Activated B cell treated with CpG ODN at 0.5 μM for 24 hours (primary cell): ENCODE results near the gene TNNI2. TPM values are rescaled to one million over a fixed set of nuclear protein-coding genes. Genes with fewer than 3 reads are reported as not detected.

Source experiments
- ATAC-seq: fragments of 200-7000 bp; cut with Tn5 transposase; one replicate; pipeline ENCODE4 v1.10.0; 2021; ENCODE audit warnings: low read depth, mild to moderate bottlenecking, moderate library complexity
- CTCF ChIA-PET: fragments of 350-600 bp; sonication (Branson Sonifier 250); formaldehyde crosslinking; loops from one replicate; lab custom pipeline; 2021; ENCODE audit warnings: antibody characterized with exemption; lab: Charles Lee
- POLR2A ChIA-PET: fragments of 350-600 bp; sonication (Branson Sonifier 250); formaldehyde crosslinking; loops from one replicate; lab custom pipeline; 2021; ENCODE audit warnings: antibody characterized with exemption; lab: Charles Lee
- DNase-seq: peaks from one replicate; pipeline ENCODE4 v3.0.0; 2022
- H3K27ac Mint-ChIP-seq: one replicate; pipeline ENCODE4 v1.8.0; 2020; ENCODE audit warnings: mixed read lengths
- H3K27me3 Mint-ChIP-seq: one replicate; pipeline ENCODE4 v1.8.0; 2021; ENCODE audit warnings: mixed read lengths
- H3K36me3 Mint-ChIP-seq: one replicate; pipeline ENCODE4 v1.8.0; 2021; ENCODE audit warnings: low read depth, mixed read lengths
- H3K4me1 Mint-ChIP-seq: one replicate; pipeline ENCODE4 v1.8.0; 2021; ENCODE audit warnings: mixed read lengths
- H3K4me3 Mint-ChIP-seq: one replicate; pipeline ENCODE4 v1.8.0; 2020; ENCODE audit warnings: mild to moderate bottlenecking, mixed read lengths
- H3K9me3 Mint-ChIP-seq: one replicate; pipeline ENCODE4 v1.8.0; 2020; ENCODE audit warnings: mixed read lengths
- CTCF ChIP-seq: fragments of 200-600 bp; IDR thresholded peaks from one replicate; pipeline ENCODE4 v1.8.0; 2022; ENCODE audit warnings: antibody characterized with exemption, mild to moderate bottlenecking
- intact Hi-C: fragments of 100-400 bp; cut with micrococcal nuclease; formaldehyde crosslinking; loops from one replicate; pipeline ENCODE4 v1.15.1; 2024
- total RNA-seq: library from RNA; stranded (reverse); gene quantifications from 2 replicates; pipeline ENCODE4 v1.2.3, GENCODE V29; 2022

The TNNI2 gene
- total RNA-seq, 1 donor from 2014 or later = 1.0 TPM

GRCh38 chr11:1864831-1865665 lies 26.3 kb downstream of the TNNI2 start:
- Mint-ChIP-seq H3K4me3 (no peak overlapping the region), H3K9me3 (no peaks in the 10 kb centered on the region), H3K27ac (no peak overlapping the region), H3K4me1 (peaks cover 44% of the 10 kb centered on the region), H3K36me3 (peaks cover 32% of the 10 kb centered on the region), H3K27me3 (no peaks in the 10 kb centered on the region)
- POLR2A ChIA-PET = interaction anchor here (1.3 kb wide), 1 partner anchor 17 kb away, joined by 3 read pairs; no protein-coding TSS in a partner anchor
- intact Hi-C loops = no loop called here
- CTCF ChIA-PET = no interaction called here
- no peak for DNase-seq
- TF ChIP-seq CTCF = no peak
- ATAC-seq = no peak

- DNase-seq (no peak), ATAC-seq (no peak)
- intact Hi-C loops = no loop called here
- TF ChIP-seq CTCF = no peak
- Mint-ChIP-seq H3K36me3 (peaks cover 41% of the 10 kb centered on the region), H3K4me3 (no peak overlapping the region), H3K27ac (no peak overlapping the region), H3K27me3 (no peaks in the 10 kb centered on the region), H3K9me3 (no peaks in the 10 kb centered on the region), H3K4me1 (peaks cover 56% of the 10 kb centered on the region)
- ChIA-PET POLR2A (interaction anchor here (0.7 kb wide), 1 partner anchor 16 kb away, joined by 13 read pairs; no protein-coding TSS in a partner anchor), CTCF (no interaction called here)
These were observed 27.4 kb downstream of the TNNI2 start for GRCh38 chr11:1866226-1866625.

DNA sequence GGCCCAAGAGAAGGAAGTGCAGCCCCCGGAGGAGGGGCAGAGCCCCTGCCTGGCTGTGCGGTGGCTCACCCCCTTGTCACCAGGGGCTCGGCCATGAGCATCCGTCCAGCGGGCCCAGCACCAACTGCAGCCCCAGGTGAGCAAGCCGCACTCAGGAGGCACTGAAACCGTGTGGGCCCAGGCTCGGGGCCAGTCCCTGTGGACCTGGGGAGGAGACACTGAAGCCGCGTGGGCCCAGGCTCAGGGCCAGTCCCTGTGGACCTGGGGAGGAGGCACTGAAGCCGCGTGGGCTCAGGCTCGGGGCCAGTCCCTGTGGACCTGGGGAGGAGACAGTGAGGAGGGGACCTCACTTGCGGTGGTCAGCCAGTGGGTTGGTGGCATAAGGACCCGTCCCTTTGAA lies 28.0 kb downstream of the TNNI2 start:
- H3K4me3 Mint-ChIP-seq = no peak overlapping the region
- H3K9me3 Mint-ChIP-seq = no peaks in the 10 kb centered on the region
- H3K36me3 Mint-ChIP-seq = peaks cover 41% of the 10 kb centered on the region
- H3K4me1 Mint-ChIP-seq = peaks cover 61% of the 10 kb centered on the region
- H3K27me3 Mint-ChIP-seq = no peaks in the 10 kb centered on the region
- ATAC-seq = no peak
- intact Hi-C loops = loop anchor here (1.0 kb wide), 1 partner anchor 12 kb away; no protein-coding TSS in a partner anchor
- ChIA-PET CTCF (no interaction called here), POLR2A (interaction anchor here (1.0 kb wide), 1 partner anchor 16 kb away, joined by 3 read pairs; no protein-coding TSS in a partner anchor)
- no peak overlapping the region for H3K27ac Mint-ChIP-seq
- TF ChIP-seq CTCF = no peak
- no peak for DNase-seq

GRCh38 chr11:1867381-1867780 lies 28.6 kb downstream of the TNNI2 start:
- intact Hi-C loops = loop anchor here (1.0 kb wide), 1 partner anchor 13 kb away; no protein-coding TSS in a partner anchor
- POLR2A ChIA-PET = interaction anchor here (1.0 kb wide), 1 partner anchor 17 kb away, joined by 3 read pairs; no protein-coding TSS in a partner anchor
- no peaks in the 10 kb centered on the region for H3K9me3 Mint-ChIP-seq
- TF ChIP-seq CTCF = no peak
- DNase-seq (no peak), ATAC-seq (no peak)
- H3K36me3 Mint-ChIP-seq = peaks cover 41% of the 10 kb centered on the region
- no peaks in the 10 kb centered on the region for H3K27me3 Mint-ChIP-seq
- peaks cover 67% of the 10 kb centered on the region for H3K4me1 Mint-ChIP-seq
- no peak overlapping the region for H3K4me3 Mint-ChIP-seq
- H3K27ac Mint-ChIP-seq = no peak overlapping the region
- CTCF ChIA-PET = no interaction called here

GRCh38 chr11:1868056-1868635 lies 29.4 kb downstream of the TNNI2 start:
- no peak overlapping the region for H3K27ac Mint-ChIP-seq
- ATAC-seq (no peak), DNase-seq (no peak)
- peaks cover 42% of the 10 kb centered on the region for H3K36me3 Mint-ChIP-seq
- H3K4me3 Mint-ChIP-seq = no peak overlapping the region
- CTCF ChIA-PET = interaction anchor here (2.2 kb wide), 1 partner anchor 14 kb away, joined by 8 read pairs; no protein-coding TSS in a partner anchor
- no peak for TF ChIP-seq CTCF
- intact Hi-C loops = no loop called here
- H3K4me1 Mint-ChIP-seq = peaks cover 72% of the 10 kb centered on the region
- POLR2A ChIA-PET = interaction anchor here (1.2 kb wide), 3 partner anchors 11 to 18 kb away, joined by 3 to 6 read pairs (median 3); no protein-coding TSS in a partner anchor
- no peaks in the 10 kb centered on the region for H3K27me3 Mint-ChIP-seq
- no peaks in the 10 kb centered on the region for H3K9me3 Mint-ChIP-seq
